GM15510 (cell line): ENCODE measurements around the gene IRF8.

Experiments used
- POLR2A ChIP-seq: IDR thresholded peaks from 3 replicates; pipeline ENCODE4 v1.6.1; 2011; ENCODE audit warnings: borderline replicate concordance; ENCODE audit not compliant: insufficient read length; ENCODE audit errors: extremely low read depth

Gene IRF8

GRCh38 chr16:85914423-85914794 lies 15.4 kb downstream of the IRF8 start:
- no peak for TF ChIP-seq POLR2A

- no peak for TF ChIP-seq POLR2A
Measured at GRCh38 chr16:85915125-85915845, 16.3 kb downstream of the IRF8 start.

DNA sequence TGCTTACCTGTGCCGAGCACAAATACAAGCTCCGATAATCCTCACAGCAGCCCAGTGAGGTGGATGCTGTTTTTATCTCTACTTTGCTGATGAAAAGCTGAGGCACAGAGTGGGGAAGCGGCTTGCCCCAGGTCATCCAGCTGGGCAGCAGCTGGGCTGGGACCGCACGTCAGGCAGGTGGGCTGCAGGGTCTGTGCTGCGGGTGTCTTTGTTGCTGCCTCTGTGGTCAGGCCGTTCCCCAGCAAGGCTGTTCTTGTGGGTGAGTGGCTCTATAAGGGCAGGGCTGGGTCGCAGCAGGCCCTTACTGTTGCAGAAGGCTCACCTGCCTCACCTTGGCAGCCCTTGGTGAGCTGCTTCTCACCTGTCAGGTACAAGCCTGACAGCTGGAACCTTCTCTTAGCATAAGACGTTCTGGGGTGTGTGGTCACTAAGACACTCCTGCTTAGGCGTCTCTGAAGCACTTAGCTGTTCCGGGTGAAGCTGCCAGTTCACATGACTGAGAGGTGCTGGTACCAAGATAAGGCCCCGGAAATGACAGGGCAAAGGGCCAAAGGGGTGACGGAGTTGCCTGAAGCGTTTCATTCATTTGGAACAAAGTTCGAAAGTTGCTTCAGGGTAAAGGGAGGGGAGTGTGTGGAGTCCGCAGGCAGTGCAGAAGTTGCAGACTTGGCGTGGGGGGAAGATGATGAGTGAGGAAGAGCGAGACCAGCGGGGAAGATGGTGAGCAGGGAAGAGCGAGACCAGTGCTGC lies 17.4 kb downstream of the IRF8 start:
- TF ChIP-seq POLR2A: no peak

DNA sequence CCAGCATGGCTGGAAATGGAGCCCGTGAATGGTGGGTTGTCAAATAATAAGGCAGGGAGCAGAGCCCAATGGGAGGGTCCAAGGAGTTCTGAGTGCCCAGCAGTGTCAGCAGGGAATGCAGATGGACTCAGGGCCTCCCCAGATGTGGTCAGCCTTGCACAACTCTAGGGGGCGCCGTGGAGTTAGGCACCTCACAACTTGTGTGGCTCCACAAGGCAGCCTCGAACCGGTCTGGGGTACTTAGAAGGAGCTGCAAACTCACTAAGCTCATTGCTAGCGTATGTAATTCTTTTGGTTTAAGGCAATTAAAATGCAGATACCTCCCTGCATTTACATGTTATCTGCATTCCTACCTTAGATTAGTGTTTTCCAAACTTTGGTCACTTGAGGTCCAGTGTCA lies 18.1 kb downstream of the IRF8 start:
- TF ChIP-seq POLR2A: no peak

GRCh38 chr16:85917959-85918358 lies 19.0 kb downstream of the IRF8 start:
- no peak for TF ChIP-seq POLR2A

GRCh38 chr16:85918436-85918835 lies 19.5 kb downstream of the IRF8 start:
- TF ChIP-seq POLR2A: no peak

DNA sequence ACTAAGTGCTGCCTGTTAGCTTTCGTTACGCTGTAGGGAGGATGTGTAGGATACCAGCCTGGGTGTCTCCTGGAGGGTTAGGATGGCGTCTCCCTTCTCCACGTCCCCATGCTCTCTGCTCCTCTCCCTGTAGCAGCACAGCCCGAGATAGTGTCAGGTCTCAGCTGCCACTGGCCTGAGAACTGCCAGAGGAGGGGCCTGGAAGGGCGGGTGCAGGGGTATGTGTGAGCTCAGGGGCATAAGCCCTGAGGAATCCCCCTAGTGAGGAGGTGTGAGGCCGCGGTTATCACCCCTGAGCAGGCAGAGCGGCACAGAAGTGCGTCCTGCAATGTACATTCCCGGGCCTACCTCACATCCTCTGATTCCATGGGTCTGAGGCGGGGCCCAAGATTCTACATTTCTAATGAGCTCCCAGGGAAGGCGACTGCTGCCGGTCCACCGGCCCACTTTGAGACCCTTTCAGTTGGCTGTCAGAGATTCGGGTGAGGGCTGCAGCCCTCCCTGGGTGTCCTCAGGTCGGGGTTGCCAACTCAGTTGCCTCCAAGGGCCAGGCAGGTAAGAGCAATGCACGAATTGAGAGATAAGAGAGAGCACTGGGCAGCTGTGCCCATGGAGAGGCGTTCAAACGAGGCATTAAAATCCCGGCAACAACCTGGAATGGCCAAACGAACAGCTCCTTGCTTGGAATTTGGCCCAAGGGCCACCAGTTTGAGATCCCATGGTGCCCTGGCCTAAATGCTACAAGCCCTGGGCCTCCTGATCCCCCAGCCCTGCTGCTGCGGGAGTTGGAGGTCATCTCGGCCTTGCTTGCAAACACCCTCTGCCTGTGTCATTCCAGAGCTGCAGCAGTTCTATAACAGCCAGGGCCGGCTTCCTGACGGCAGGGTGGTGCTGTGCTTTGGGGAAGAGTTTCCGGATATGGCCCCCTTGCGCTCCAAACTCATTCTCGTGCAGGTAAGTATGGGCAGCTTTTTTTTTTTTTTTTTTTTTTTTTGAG lies 20.6 kb downstream of the IRF8 start:
- no peak for TF ChIP-seq POLR2A

DNA sequence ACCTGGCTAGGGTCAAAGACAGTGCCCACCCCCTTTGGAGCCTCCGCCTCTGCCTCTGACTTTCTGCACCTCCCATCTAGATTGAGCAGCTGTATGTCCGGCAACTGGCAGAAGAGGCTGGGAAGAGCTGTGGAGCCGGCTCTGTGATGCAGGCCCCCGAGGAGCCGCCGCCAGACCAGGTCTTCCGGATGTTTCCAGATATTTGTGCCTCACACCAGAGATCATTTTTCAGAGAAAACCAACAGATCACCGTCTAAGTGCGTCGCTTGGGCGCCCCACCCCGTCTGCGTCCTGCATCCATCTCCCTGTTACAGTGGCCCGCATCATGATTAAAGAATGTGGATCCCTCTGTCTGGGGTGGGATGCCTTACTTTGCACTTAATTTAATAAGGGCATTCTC lies 22.1 kb downstream of the IRF8 start:
- no peak for TF ChIP-seq POLR2A

GRCh38 chr16:85923153-85924021 lies 24.4 kb downstream of the IRF8 start:
- peak; percentile 23 for TF ChIP-seq POLR2A

GRCh38 chr16:85924675-85925074 lies 25.7 kb downstream of the IRF8 start:
- TF ChIP-seq POLR2A: no peak

DNA sequence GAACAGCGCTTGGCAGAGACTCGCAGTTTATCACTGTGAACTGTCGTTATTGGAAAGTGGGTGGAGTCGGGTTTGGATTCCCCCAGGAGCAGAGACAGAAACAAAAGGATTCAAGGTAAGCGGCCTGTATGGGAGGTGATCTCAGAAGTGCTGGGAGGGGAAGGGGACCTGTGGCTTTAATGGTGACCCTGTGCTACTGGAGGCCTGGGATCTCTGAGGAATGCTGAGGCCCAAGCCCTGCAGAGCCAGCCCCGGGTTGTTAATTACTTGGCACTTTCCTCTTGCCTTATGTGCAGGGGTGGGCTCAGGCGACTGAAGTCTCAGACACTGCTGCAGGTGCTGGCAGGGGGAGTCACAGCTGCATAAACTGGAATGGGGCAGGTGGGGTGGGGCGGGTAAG lies 27.4 kb downstream of the IRF8 start:
- no peak for TF ChIP-seq POLR2A

- TF ChIP-seq POLR2A: no peak
Measured at GRCh38 chr16:85927371-85927770, 28.4 kb downstream of the IRF8 start.

DNA sequence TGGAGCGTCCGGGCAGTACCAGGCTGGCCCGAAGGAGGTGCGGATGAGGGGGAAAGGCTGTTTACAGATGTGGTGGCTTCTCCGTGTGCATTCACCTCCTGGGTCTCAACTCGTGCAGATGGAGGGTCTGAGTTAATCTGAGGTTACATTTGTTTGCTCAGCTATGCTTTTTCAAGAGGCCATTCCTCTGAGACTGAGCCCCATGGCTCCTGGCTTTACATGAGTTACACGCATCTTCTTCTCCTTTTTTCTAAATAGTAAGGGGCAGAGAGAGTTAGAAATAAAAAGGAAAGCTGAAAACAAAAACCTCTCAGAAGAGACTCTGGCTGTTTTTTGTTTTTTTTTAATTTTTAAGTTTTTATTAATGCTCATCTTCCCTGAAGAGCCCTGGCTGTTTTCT lies 29.0 kb downstream of the IRF8 start:
- no peak for TF ChIP-seq POLR2A

GRCh38 chr16:85928401-85928820 lies 29.4 kb downstream of the IRF8 start:
- TF ChIP-seq POLR2A: no peak
